Glutamatergic neuron (in vitro differentiated cells): Measurements from ENCODE around the gene DBR1. TPM values are rescaled to one million over a fixed set of nuclear protein-coding genes. Genes with fewer than 3 reads are reported as not detected.

Experiments used
- DNase-seq: peaks from one replicate; pipeline ENCODE4 v3.0.0; 2022
- H3K27ac Mint-ChIP-seq: one replicate; pipeline ENCODE4 v1.8.0; 2020; ENCODE audit warnings: mild to moderate bottlenecking, mixed read lengths, inconsistent platforms; ENCODE audit not compliant: unreplicated experiment
- H3K27me3 Mint-ChIP-seq: one replicate; pipeline ENCODE4 v1.8.0; 2020; ENCODE audit warnings: mild to moderate bottlenecking, moderate library complexity, mixed read lengths, inconsistent platforms; ENCODE audit not compliant: unreplicated experiment
- H3K36me3 Mint-ChIP-seq: one replicate; pipeline ENCODE4 v1.8.0; 2020; ENCODE audit warnings: mild to moderate bottlenecking, mixed read lengths, inconsistent platforms; ENCODE audit not compliant: unreplicated experiment
- H3K4me1 Mint-ChIP-seq: one replicate; pipeline ENCODE4 v1.8.0; 2020; ENCODE audit warnings: mild to moderate bottlenecking, low read depth, mixed read lengths, inconsistent platforms; ENCODE audit not compliant: unreplicated experiment
- H3K4me3 Mint-ChIP-seq: one replicate; pipeline ENCODE4 v1.8.0; 2020; ENCODE audit warnings: mild to moderate bottlenecking, mixed read lengths, inconsistent platforms; ENCODE audit not compliant: unreplicated experiment
- H3K9me3 Mint-ChIP-seq: one replicate; pipeline ENCODE4 v1.8.0; 2020; ENCODE audit warnings: mild to moderate bottlenecking, moderate library complexity, mixed read lengths, inconsistent platforms; ENCODE audit not compliant: unreplicated experiment
- total RNA-seq: library from RNA; stranded (reverse); fragmentation: NEBNext Ultra II Directional; extraction: Animal tissue kit (Norgen Biotek cat#: 25700); gene quantifications from one replicate; pipeline ENCODE4 v1.2.1, GENCODE V29; 2021; ENCODE audit not compliant: unreplicated experiment
- TF ChIP-seq, protein P1 (sequence below): fragments of 200-600 bp; sonication (generic); IDR thresholded peaks from one replicate; pipeline ENCODE4 v1.5.0; 2021; ENCODE audit not compliant: partially characterized antibody, unreplicated experiment

The DBR1 gene
- total RNA-seq, 1 donor from 2014 or later, result 16.0 TPM

DNA sequence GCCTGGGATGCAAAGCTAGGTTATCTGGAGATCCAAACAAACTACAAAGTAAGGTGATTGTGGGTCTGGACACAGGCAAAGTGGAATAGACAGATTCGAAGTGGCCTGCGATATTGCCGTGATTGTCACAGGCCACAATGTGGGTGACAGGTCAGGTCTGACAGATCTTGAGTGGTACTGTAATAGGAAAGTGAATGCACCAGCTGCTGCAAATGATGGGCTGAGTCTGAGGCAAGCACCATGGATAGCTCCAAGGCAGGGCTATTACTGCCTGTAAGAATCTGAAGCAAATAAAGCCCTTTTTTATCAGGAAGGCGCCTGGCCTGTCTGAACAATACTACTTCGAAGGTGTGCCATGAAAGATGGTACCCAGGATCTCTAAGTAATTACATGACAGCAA, 22.3 kb upstream of the DBR1 start:
- H3K4me1 Mint-ChIP-seq, result peaks cover 14% of the 10 kb centered on the region
- H3K36me3 Mint-ChIP-seq, result no peaks in the 10 kb centered on the region
- H3K9me3 Mint-ChIP-seq, result no peaks in the 10 kb centered on the region
- DNase-seq, result no peak
- H3K4me3 Mint-ChIP-seq, result no peak overlapping the region
- H3K27ac Mint-ChIP-seq, result peak overlapping the region; percentile 38
- TF ChIP-seq, protein P1, sequence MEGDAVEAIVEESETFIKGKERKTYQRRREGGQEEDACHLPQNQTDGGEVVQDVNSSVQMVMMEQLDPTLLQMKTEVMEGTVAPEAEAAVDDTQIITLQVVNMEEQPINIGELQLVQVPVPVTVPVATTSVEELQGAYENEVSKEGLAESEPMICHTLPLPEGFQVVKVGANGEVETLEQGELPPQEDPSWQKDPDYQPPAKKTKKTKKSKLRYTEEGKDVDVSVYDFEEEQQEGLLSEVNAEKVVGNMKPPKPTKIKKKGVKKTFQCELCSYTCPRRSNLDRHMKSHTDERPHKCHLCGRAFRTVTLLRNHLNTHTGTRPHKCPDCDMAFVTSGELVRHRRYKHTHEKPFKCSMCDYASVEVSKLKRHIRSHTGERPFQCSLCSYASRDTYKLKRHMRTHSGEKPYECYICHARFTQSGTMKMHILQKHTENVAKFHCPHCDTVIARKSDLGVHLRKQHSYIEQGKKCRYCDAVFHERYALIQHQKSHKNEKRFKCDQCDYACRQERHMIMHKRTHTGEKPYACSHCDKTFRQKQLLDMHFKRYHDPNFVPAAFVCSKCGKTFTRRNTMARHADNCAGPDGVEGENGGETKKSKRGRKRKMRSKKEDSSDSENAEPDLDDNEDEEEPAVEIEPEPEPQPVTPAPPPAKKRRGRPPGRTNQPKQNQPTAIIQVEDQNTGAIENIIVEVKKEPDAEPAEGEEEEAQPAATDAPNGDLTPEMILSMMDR, result no peak
- H3K27me3 Mint-ChIP-seq, result peaks cover 2% of the 10 kb centered on the region

DNA sequence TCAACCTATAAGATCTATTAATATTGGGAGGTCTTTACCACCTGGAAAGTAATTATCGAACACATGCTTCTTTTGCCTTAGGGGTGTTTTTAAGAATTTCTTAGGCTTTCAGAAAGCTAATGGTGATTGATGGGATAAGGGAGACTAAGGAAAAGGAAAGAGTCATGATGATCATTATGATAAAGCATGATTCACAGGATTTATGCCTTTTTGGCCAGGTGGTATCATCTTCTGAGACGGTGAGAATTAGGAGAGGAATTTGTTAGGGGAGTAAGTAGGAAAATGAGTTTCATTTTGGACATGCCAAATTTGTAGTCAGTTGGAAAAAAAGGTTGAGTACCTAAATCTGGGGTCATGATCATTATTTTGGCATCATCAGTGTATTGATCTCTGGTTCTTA, 21.3 kb upstream of the DBR1 start:
- no peak for DNase-seq
- H3K27ac Mint-ChIP-seq, result no peak overlapping the region
- no peak overlapping the region for H3K4me3 Mint-ChIP-seq
- TF ChIP-seq, protein P1, result no peak
- H3K4me1 Mint-ChIP-seq, result peaks cover 14% of the 10 kb centered on the region
- H3K9me3 Mint-ChIP-seq, result no peaks in the 10 kb centered on the region
- H3K36me3 Mint-ChIP-seq, result no peaks in the 10 kb centered on the region
- H3K27me3 Mint-ChIP-seq, result peaks cover 2% of the 10 kb centered on the region

DNA sequence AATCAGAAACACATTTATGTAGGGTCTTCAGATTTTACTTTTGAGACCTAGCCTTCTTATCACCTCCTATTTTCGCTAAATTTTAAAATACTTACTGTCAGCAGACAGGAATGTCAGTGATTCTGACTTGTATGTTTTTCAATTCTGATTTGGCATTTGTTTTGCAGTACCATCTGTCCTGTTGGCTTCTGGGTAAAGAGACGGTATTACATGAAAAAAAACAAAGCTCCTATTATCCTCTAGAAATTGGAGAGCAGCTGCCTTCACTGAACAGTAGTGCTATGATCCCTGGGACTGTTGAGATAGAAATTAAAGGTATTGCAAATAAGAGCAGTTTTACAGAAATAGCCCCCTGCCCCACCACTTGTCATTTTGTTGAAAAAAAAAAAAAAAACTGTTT, 20.8 kb upstream of the DBR1 start:
- Mint-ChIP-seq H3K36me3 (no peaks in the 10 kb centered on the region), H3K27me3 (peaks cover 2% of the 10 kb centered on the region), H3K27ac (peak overlapping the region; percentile 59), H3K4me3 (no peak overlapping the region), H3K4me1 (peaks cover 14% of the 10 kb centered on the region), H3K9me3 (no peaks in the 10 kb centered on the region)
- TF ChIP-seq, protein P1, result no peak
- no peak for DNase-seq

DNA sequence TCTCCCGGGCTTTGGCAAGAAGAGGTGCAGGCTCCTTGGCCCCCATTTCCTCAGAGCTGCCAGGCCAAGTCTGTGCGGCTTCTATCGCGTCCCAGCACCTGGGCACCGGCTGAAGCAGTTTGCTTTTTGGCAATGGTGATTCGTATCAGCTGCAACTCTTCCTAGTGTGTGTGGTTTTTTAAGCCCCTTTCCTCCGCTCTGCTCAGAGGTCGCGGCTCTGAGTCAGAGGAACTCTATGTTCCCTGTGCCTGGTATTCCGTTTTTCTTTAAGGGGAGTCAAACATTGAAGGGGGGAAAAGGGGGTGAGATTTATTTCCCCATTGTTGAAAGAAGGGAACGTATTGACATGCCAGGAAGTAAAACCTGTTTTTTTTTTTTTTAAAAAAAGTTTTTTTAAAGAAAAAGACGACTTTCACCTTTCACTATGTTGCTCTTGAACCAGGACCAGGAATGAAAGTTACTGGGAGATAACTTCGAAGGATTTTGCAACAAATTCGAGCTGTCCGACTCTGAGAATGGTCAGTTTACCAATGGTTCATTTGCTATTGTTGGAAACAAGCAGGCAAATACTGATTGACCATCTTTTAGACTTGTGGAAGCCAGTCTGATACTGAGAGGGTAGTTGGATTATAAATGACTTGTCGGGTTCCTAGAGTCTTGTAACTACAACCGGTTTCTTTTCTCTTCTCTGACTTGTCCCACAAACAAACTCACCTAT, 13.5 kb upstream of the DBR1 start:
- TF ChIP-seq, protein P1, result no peak
- Mint-ChIP-seq H3K36me3 (no peaks in the 10 kb centered on the region), H3K27me3 (no peaks in the 10 kb centered on the region), H3K27ac (peak overlapping the region; percentile 88), H3K4me3 (peak overlapping the region; percentile 96), H3K4me1 (peaks cover 11% of the 10 kb centered on the region), H3K9me3 (no peaks in the 10 kb centered on the region)
- no peak for DNase-seq

DNA sequence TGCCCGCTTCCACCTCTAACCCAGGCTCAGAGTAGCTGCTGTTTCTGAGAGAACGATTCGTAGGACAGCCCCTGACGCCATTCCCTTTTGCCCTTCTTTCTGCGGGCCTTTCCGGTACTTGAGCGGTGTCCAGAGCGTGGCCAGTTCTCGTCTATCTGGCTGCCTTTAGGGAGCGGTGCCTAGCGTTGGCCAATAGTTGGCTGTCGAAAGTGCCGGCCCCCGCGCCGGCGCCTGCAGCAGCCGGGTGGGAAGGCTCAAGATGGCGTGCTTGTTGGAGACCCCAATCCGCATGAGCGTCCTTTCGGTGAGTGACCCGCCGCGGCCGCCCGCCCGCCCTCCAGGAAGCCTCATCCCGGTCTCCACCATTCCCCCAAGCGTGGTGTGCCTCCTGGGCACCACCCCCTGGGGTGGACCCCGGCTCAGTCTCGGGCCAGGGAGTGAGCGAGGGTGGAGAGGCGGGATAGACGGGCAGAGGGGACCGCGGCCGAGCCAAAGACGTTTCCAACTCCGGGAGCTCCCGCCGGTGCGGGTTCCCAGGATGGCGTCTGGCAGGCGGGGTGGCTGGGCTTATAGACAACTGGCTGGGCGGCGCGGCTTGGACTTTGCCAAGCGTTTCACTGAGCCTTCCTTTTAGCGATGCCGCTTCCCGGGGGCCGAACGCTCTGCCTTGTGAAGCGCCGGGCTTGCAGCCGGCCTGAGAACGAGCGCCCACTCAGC, 12.7 kb upstream of the DBR1 start, which contains the start of gene ARMC8:
Gene ARMC8, plus strand, starts transcription at position 6 of the 717 bp plus-strand sequence. Its CDS starts 254 bp downstream, at position 260.
- peak; percentile 70 for DNase-seq
- peak within 1 kb of the TSS; percentile 96 for H3K4me3 Mint-ChIP-seq
- H3K9me3 Mint-ChIP-seq, result no peaks in the 10 kb centered on the region
- TF ChIP-seq, protein P1, result no peak
- H3K27ac Mint-ChIP-seq, result peak within 1 kb of the TSS; percentile 100
- H3K4me1 Mint-ChIP-seq, result peaks cover 11% of the 10 kb centered on the region
- H3K27me3 Mint-ChIP-seq, result no peaks in the 10 kb centered on the region
- no peaks in the 10 kb centered on the region for H3K36me3 Mint-ChIP-seq
